HEK293 (cell line): ENCODE measurements around the gene CHMP1A.
A peak's percentile ranks its signal among the peaks of the same experiment; 100 is the strongest.

Source experiments
- CTCF ChIA-PET: fragments of 350-600 bp; formaldehyde crosslinking; extraction: SDS; loops from one replicate; lab custom pipeline; 2021; ENCODE audit warnings: antibody characterized with exemption; lab: Yijun Ruan, JAX
- POLR2A ChIA-PET: fragments of 300-600 bp; formaldehyde crosslinking; extraction: SDS; loops from one replicate; lab custom pipeline; 2020; ENCODE audit warnings: antibody characterized with exemption, inconsistent platforms; lab: Yijun Ruan, JAX
- H3K27ac ChIP-seq: fragments of 200-500 bp; sonication (Bioruptor generic); 2 replicates; pipeline ENCODE4 v1.5.1; 2014; ENCODE audit warnings: low read depth, low read length, control low read depth, inconsistent platforms; ENCODE audit errors: extremely low read depth
- H3K36me3 ChIP-seq, 2 experiments: fragments of 200-500 bp in 1 of 2; sonication (Bioruptor generic) in 1 of 2; 1 replicate in 1 of 2; 2 replicates in 1 of 2; pipeline ENCODE4 v1.5.1; 2014 to 2017; ENCODE audit warnings: inconsistent platforms in 2 of 2, low read length in 2 of 2; ENCODE audit not compliant: control insufficient read depth in 2 of 2, insufficient read depth in 1 of 2
- H3K4me1 ChIP-seq: fragments of 200-500 bp; sonication (Bioruptor generic); 2 replicates; pipeline ENCODE4 v1.5.1; 2014; ENCODE audit warnings: mild to moderate bottlenecking, low read length, inconsistent platforms; ENCODE audit not compliant: control insufficient read depth, insufficient read depth
- H3K4me3 ChIP-seq: 2 replicates; pipeline ENCODE4 v1.5.1; 2011; ENCODE audit warnings: low read depth, mild to moderate bottlenecking, control low read depth, low read length, moderate library complexity
- H3K9me3 ChIP-seq: fragments of 200-500 bp; sonication (Bioruptor generic); 2 replicates; pipeline ENCODE4 v1.5.1; 2014; ENCODE audit warnings: low read depth, low read length, inconsistent platforms; ENCODE audit not compliant: control insufficient read depth, insufficient read depth
- EGR2 ChIP-seq: fragments of 450-650 bp; formaldehyde crosslinking; IDR thresholded peaks from 2 replicates; pipeline ENCODE4 v1.5.1; 2016; ENCODE audit warnings: low read depth, missing biosample characterization, missing genetic modification characterization
- HOXD13 ChIP-seq: sonication (generic); formaldehyde crosslinking; IDR thresholded peaks from 2 replicates; pipeline ENCODE4 v1.8.0; 2022; ENCODE audit warnings: missing genetic modification reagents, borderline replicate concordance
- SCRT2 ChIP-seq: fragments of 450-650 bp; formaldehyde crosslinking; IDR thresholded peaks from 2 replicates; pipeline ENCODE4 v1.5.1; 2016; ENCODE audit warnings: missing biosample characterization, missing genetic modification characterization
- WT1 ChIP-seq: fragments of 450-650 bp; formaldehyde crosslinking; IDR thresholded peaks from 2 replicates; pipeline ENCODE4 v1.5.1; 2016; ENCODE audit warnings: missing biosample characterization, missing genetic modification characterization
- YY2 ChIP-seq: fragments of 450-650 bp; formaldehyde crosslinking; IDR thresholded peaks from 2 replicates; pipeline ENCODE4 v1.5.1; 2016; ENCODE audit warnings: missing biosample characterization, missing genetic modification characterization
- ZBTB17 ChIP-seq: fragments of 450-650 bp; formaldehyde crosslinking; IDR thresholded peaks from 2 replicates; pipeline ENCODE4 v1.5.1; 2016; ENCODE audit warnings: missing biosample characterization, missing genetic modification characterization
- ZFHX2 ChIP-seq: fragments of 450-650 bp; formaldehyde crosslinking; conservative IDR thresholded peaks from 2 replicates; pipeline ENCODE4 v1.5.1; 2016; ENCODE audit warnings: missing biosample characterization, missing genetic modification characterization
- ZIC2 ChIP-seq: fragments of 450-650 bp; formaldehyde crosslinking; IDR thresholded peaks from 2 replicates; pipeline ENCODE4 v1.5.1; 2016; ENCODE audit warnings: missing biosample characterization, missing genetic modification characterization
- ZNF10 ChIP-seq: fragments of 450-650 bp; formaldehyde crosslinking; IDR thresholded peaks from 2 replicates; pipeline ENCODE4 v1.5.1; 2017; ENCODE audit warnings: missing biosample characterization, missing genetic modification characterization
- ZNF146 ChIP-seq: fragments of 450-650 bp; formaldehyde crosslinking; IDR thresholded peaks from 2 replicates; pipeline ENCODE4 v1.5.1; 2016; ENCODE audit warnings: missing biosample characterization, missing genetic modification characterization
- ZNF169 ChIP-seq: fragments of 450-650 bp; formaldehyde crosslinking; IDR thresholded peaks from 2 replicates; pipeline ENCODE4 v1.5.1; 2016; ENCODE audit warnings: missing biosample characterization, missing genetic modification characterization
- ZNF2 ChIP-seq: fragments of 450-650 bp; formaldehyde crosslinking; IDR thresholded peaks from 2 replicates; pipeline ENCODE4 v1.5.1; 2016; ENCODE audit warnings: missing biosample characterization, missing genetic modification characterization
- ZNF488 ChIP-seq: fragments of 450-650 bp; formaldehyde crosslinking; IDR thresholded peaks from 2 replicates; pipeline ENCODE4 v1.5.1; 2016; ENCODE audit warnings: missing biosample characterization, missing genetic modification characterization
- ZNF501 ChIP-seq: fragments of 450-650 bp; formaldehyde crosslinking; IDR thresholded peaks from 2 replicates; pipeline ENCODE4 v1.5.1; 2016; ENCODE audit warnings: missing biosample characterization, missing genetic modification characterization
- ZNF529 ChIP-seq: fragments of 450-650 bp; formaldehyde crosslinking; IDR thresholded peaks from 2 replicates; pipeline ENCODE4 v1.5.1; 2017; ENCODE audit warnings: missing genetic modification characterization, missing biosample characterization; ENCODE audit not compliant: insufficient replicate concordance
- ZNF548 ChIP-seq: fragments of 450-650 bp; formaldehyde crosslinking; IDR thresholded peaks from 2 replicates; pipeline ENCODE4 v1.5.1; 2016; ENCODE audit warnings: missing biosample characterization, missing genetic modification characterization
- ZNF626 ChIP-seq: fragments of 450-650 bp; sonication (Bioruptor Pico); formaldehyde crosslinking; IDR thresholded peaks from 2 replicates; pipeline ENCODE4 v1.5.1; 2018; ENCODE audit warnings: missing biosample characterization, missing genetic modification characterization, inconsistent platforms
- ZNF707 ChIP-seq: fragments of 450-650 bp; formaldehyde crosslinking; IDR thresholded peaks from 2 replicates; pipeline ENCODE4 v1.5.1; 2016; ENCODE audit warnings: missing biosample characterization, missing genetic modification characterization
- ZNF776 ChIP-seq: fragments of 450-650 bp; formaldehyde crosslinking; IDR thresholded peaks from 2 replicates; pipeline ENCODE4 v1.5.0; 2017; ENCODE audit warnings: missing biosample characterization, missing genetic modification characterization, borderline replicate concordance
- ZSCAN30 ChIP-seq: fragments of 450-650 bp; IDR thresholded peaks from 2 replicates; pipeline ENCODE4 v1.5.1; 2018; ENCODE audit warnings: missing biosample characterization, mild to moderate bottlenecking, missing genetic modification characterization, moderate library complexity

Gene CHMP1A

DNA sequence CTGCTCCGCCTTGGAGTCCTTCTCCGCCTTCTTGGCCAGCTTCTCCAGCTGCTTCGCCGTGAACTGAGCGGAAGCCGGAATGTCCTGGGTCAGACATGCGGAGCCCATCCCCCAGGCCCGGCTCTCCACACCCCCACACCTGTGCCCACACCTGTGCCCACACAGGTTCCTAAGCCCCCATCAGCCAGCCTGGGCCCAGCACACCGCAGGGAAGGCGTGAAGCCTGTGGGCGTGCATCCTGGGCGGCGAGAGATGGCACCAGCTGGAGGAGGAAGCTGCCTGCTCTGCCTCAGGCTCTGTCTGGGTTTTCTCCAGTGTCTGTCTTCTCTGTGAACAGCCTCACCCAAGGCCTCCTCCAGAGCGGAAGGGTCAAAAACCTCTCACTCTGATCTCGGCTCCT, 5.9 kb downstream of the CHMP1A start:
- 0 out of 2 replicates have a peak, but pooled peaks cover 3% of the 10 kb centered on the region for H3K4me1 ChIP-seq
- TF ChIP-seq ZFHX2 (tag by site-specific recombination): peak; percentile 84
- no peak for TF ChIP-seq ZNF529 (tag by site-specific recombination)
- peak; percentile 95 for TF ChIP-seq EGR2 (tag by site-specific recombination)
- TF ChIP-seq, all 188 proteins: peak for 2
- Histone ChIP-seq H3K4me3 (no peak overlapping the region), H3K36me3 (peaks cover 0 to 55% of the 10 kb centered on the region in 2 experiments; a peak in 2 of 3 replicates), H3K27ac (no peak overlapping the region), H3K9me3 (no peaks in the 10 kb centered on the region)
- ChIA-PET POLR2A (no interaction called here), CTCF (interaction anchor here (1.0 kb wide), 1 partner anchor 10 kb away, joined by 3 read pairs; no protein-coding TSS in a partner anchor)

- ChIA-PET CTCF (no interaction called here), POLR2A (interaction anchor here (1.0 to 1.4 kb wide), 2 partner anchors 10 to 81 kb away, joined by 4 read pairs; partner anchors contain the start of genes CHMP1A and SPATA33)
- H3K4me3 ChIP-seq: no peak overlapping the region
- H3K4me1 ChIP-seq: no peaks in the 10 kb centered on the region
- H3K9me3 ChIP-seq: no peaks in the 10 kb centered on the region
- peaks cover 0 to 53% of the 10 kb centered on the region in 2 experiments; a peak in 2 of 3 replicates for H3K36me3 ChIP-seq
- TF ChIP-seq SCRT2: no peak
- TF ChIP-seq HOXD13 (CRISPR knock-in tag): no peak
- TF ChIP-seq ZSCAN30 (tag by site-specific recombination): no peak
- TF ChIP-seq ZNF548 (tag by site-specific recombination): no peak
- no peak for TF ChIP-seq WT1 (tag by site-specific recombination)
- no peak for TF ChIP-seq ZNF776 (tag by site-specific recombination)
- no peak for TF ChIP-seq ZNF146 (tag by site-specific recombination)
- no peak for TF ChIP-seq ZNF10 (tag by site-specific recombination)
- TF ChIP-seq ZNF169 (tag by site-specific recombination): no peak
- TF ChIP-seq YY2 (tag by site-specific recombination): no peak
- no peak for TF ChIP-seq ZBTB17 (tag by site-specific recombination)
- no peak for TF ChIP-seq ZNF488 (tag by site-specific recombination)
- TF ChIP-seq ZNF626: no peak
- no peak for TF ChIP-seq ZNF2 (tag by site-specific recombination)
- H3K27ac ChIP-seq: no peak overlapping the region
Measured at GRCh38 chr16:89646906-89647305, 10.6 kb downstream of the CHMP1A start.

GRCh38 chr16:89646270-89646669, 11.2 kb downstream of the CHMP1A start:
- Histone ChIP-seq H3K27ac (no peak overlapping the region), H3K4me3 (no peak overlapping the region), H3K9me3 (no peaks in the 10 kb centered on the region), H3K36me3 (peaks cover 0 to 47% of the 10 kb centered on the region in 2 experiments; a peak in 2 of 3 replicates), H3K4me1 (no peaks in the 10 kb centered on the region)
- TF ChIP-seq EGR2 (tag by site-specific recombination): 0 out of 2 replicates have a peak, but pooled peaks have one; percentile 21
- TF ChIP-seq YY2 (tag by site-specific recombination): no peak
- no peak for TF ChIP-seq ZNF501 (tag by site-specific recombination)
- ChIA-PET CTCF (no interaction called here), POLR2A (interaction anchor here (1.4 kb wide), 1 partner anchor 81 kb away, joined by 4 read pairs; no protein-coding TSS in a partner anchor)

DNA sequence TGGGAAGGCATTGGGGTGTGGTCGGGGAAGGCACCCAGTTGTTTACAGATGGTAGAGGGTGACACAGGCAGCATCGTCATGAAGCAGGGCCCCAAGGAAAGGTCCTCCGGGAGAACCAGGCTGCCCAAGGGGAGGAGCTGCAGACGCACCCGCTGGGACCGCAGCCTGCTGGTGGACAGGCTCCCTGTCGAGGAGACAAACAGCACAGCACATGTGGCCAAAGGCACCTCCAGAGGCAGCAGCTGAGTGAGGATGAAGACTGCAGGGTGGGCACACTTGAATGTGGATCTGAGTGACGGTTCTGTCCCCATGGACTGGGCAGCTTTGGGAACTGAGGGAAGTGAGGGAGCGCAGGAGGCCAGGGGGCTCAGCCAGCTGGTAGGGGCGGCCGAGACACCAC, 12.4 kb downstream of the CHMP1A start:
- TF ChIP-seq ZIC2 (tag by site-specific recombination): peak; percentile 67
- no peak for TF ChIP-seq ZNF707 (tag by site-specific recombination)
- Histone ChIP-seq H3K27ac (no peak overlapping the region), H3K4me1 (no peaks in the 10 kb centered on the region), H3K9me3 (no peaks in the 10 kb centered on the region), H3K36me3 (peaks cover 0 to 37% of the 10 kb centered on the region in 2 experiments; a peak in 2 of 3 replicates), H3K4me3 (no peak overlapping the region)
- ChIA-PET CTCF (no interaction called here), POLR2A (no interaction called here)
